ENCODE results near the gene PAGE2. TPM values are rescaled to one million over a fixed set of nuclear protein-coding genes. Genes with fewer than 3 reads are reported as not detected.
"Not testable (repeated sequence)": the region's sequence is repeated elsewhere in the genome, so short reads cannot be mapped to it uniquely, and the experiment has no call there.

The PAGE2 gene
- total and polyA plus RNA-seq, 2 experiments from 2014 or later = not detected

- H2AFZ ChIP-seq = no peak overlapping the region
- H3K79me2 ChIP-seq (replicated peaks; ENCODE audit: insufficient read depth) = no peaks in the 10 kb centered on the region
- Mint-ChIP-seq H3K27me3 (ENCODE audit: insufficient read depth, low read depth, poor library complexity) (no peaks in the 10 kb centered on the region), H3K27ac (no peak overlapping the region), H3K9me3 (peaks cover 6% of the 10 kb centered on the region), H3K4me3 (no peak overlapping the region), H3K4me1 (no peaks in the 10 kb centered on the region), H3K36me3 (ENCODE audit: low read depth) (no peaks in the 10 kb centered on the region)
- H3F3A ChIP-seq (replicated peaks; ENCODE audit: low read depth) = no peaks in the 10 kb centered on the region
- no peaks in the 10 kb centered on the region for H3K36me3 ChIP-seq (ENCODE audit: insufficient read depth)
- H3K4me2 ChIP-seq = no peak overlapping the region
- peak; percentile 44 for DNase-seq (ENCODE audit: low spot score)
- H3K9me2 ChIP-seq (ENCODE audit: insufficient read depth) = no peaks in the 10 kb centered on the region
- no peaks in the 10 kb centered on the region for H3K4me1 ChIP-seq (ENCODE audit: insufficient read depth)
- H4K20me1 ChIP-seq (replicated peaks; ENCODE audit: insufficient read depth) = no peaks in the 10 kb centered on the region
- 0 out of 3 replicates have a peak, but pooled peaks have one; percentile 29 for ATAC-seq
- no peak overlapping the region for H3K4me3 ChIP-seq
- H3K27ac ChIP-seq (ENCODE audit: low read depth) = no peak overlapping the region
- H3K27me3 ChIP-seq (ENCODE audit: insufficient read depth) = no peaks in the 10 kb centered on the region
- TF ChIP-seq CTCF (conservative IDR thresholded peaks at IDR 0.05; ENCODE audit: low read depth in 2 of 2) (peak; percentile 59 to 67), ZNF114 (CRISPR knock-in tag; IDR thresholded peaks at IDR 0.05) (no peak)
Observed at GRCh38 chrX:55057675-55058249, 31.1 kb upstream of the PAGE2 start.

- H3K79me2 ChIP-seq (replicated peaks; ENCODE audit: insufficient read depth); H3K36me3 Mint-ChIP-seq (ENCODE audit: low read depth); H2AFZ ChIP-seq; ATAC-seq; H3K4me1 Mint-ChIP-seq; H3K27me3 Mint-ChIP-seq (ENCODE audit: insufficient read depth, low read depth, poor library complexity); H3K4me1 ChIP-seq (ENCODE audit: insufficient read depth); H3K4me3 ChIP-seq; H3K27ac ChIP-seq (ENCODE audit: low read depth); DNase-seq (ENCODE audit: low spot score); H4K20me1 ChIP-seq (replicated peaks; ENCODE audit: insufficient read depth); H3K27me3 ChIP-seq (ENCODE audit: insufficient read depth); H3K4me3 Mint-ChIP-seq; H3K27ac Mint-ChIP-seq; H3F3A ChIP-seq (replicated peaks; ENCODE audit: low read depth); H3K36me3 ChIP-seq (ENCODE audit: insufficient read depth); H3K9me2 ChIP-seq (ENCODE audit: insufficient read depth); H3K4me2 ChIP-seq: not testable (repeated sequence)
- H3K9me3 Mint-ChIP-seq = peaks cover 11% of the 10 kb centered on the region
Observed at GRCh38 chrX:55067180-55067579, 21.6 kb upstream of the PAGE2 start.

- H3K27ac ChIP-seq (ENCODE audit: low read depth) = no peak overlapping the region
- Mint-ChIP-seq H3K4me3 (no peak overlapping the region), H3K9me3 (peaks cover 5% of the 10 kb centered on the region), H3K27me3 (ENCODE audit: insufficient read depth, low read depth, poor library complexity) (peaks cover 3% of the 10 kb centered on the region), H3K4me1 (no peaks in the 10 kb centered on the region), H3K27ac (no peak overlapping the region), H3K36me3 (ENCODE audit: low read depth) (no peaks in the 10 kb centered on the region)
- no peak overlapping the region for H2AFZ ChIP-seq
- H4K20me1 ChIP-seq (replicated peaks; ENCODE audit: insufficient read depth) = no peaks in the 10 kb centered on the region
- no peaks in the 10 kb centered on the region for H3F3A ChIP-seq (replicated peaks; ENCODE audit: low read depth)
- no peaks in the 10 kb centered on the region for H3K9me2 ChIP-seq (ENCODE audit: insufficient read depth)
- no peaks in the 10 kb centered on the region for H3K79me2 ChIP-seq (replicated peaks; ENCODE audit: insufficient read depth)
- ATAC-seq (no peak), DNase-seq (ENCODE audit: low spot score) (no peak)
- no peak overlapping the region for H3K4me2 ChIP-seq
- no peak overlapping the region for H3K4me3 ChIP-seq
- H3K4me1 ChIP-seq (ENCODE audit: insufficient read depth) = no peaks in the 10 kb centered on the region
- H3K27me3 ChIP-seq (ENCODE audit: insufficient read depth) = no peaks in the 10 kb centered on the region
- H3K36me3 ChIP-seq (ENCODE audit: insufficient read depth) = no peaks in the 10 kb centered on the region
- TF ChIP-seq ETS1 (IDR thresholded peaks at IDR 0.05) (no peak), JUNB (IDR thresholded peaks at IDR 0.05; ENCODE audit: unreplicated experiment) (no peak), CREB1 (CRISPR knock-in tag; IDR thresholded peaks at IDR 0.05; ENCODE audit: low read depth) (no peak), EZH2phosphoT487 (IDR thresholded peaks at IDR 0.05; ENCODE audit: unreplicated experiment) (no peak), ZNF114 (CRISPR knock-in tag; IDR thresholded peaks at IDR 0.05) (no peak), POLR2AphosphoS5 (IDR thresholded peaks at IDR 0.05; ENCODE audit: low read depth) (no peak), ZNF331 (CRISPR knock-in tag; IDR thresholded peaks at IDR 0.05; ENCODE audit: low read depth) (no peak)
Observed at GRCh38 chrX:55072286-55072685, 16.5 kb upstream of the PAGE2 start.
